Measurements from ENCODE around the gene AFF3.

The AFF3 gene

DNA sequence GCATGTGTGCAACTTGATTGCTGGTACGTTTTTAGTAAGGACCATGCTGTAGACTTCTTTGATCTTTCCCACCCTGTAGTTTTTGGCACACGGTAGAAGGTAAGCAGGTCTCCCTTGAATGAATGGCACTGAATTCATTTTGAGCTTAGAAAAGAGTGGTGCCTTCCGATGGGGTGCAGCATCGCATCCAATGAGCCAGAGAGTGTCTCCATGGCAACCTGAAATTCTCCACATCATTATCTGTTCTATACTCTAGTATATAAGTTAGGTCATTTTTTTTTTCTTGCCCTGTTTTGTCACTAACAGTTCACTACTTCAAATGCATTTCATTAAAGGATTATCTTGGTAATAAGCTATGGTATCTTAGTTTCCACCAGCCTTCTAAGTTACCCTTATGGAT, 571.4 kb downstream of the AFF3 start:
- no peak for DNase-seq

DNA sequence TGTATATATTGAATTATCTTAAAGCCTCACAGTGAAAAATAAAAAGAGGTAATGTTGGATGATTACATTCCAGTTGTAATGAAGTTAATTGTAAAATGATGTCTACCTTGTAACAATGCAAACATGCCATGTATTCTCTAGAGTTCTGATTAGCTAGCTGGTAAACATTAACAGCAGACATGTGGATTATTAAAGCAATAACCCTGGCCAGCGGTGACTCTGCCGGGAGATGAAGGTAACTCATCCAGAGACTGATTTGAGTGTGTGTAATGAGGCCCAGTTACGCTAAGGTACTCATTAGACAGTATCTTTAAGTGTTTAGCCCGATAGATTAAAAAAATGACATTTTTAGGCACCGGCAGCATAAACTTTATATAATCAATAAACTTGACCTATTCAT, 573.0 kb downstream of the AFF3 start:
- no peak for DNase-seq

- DNase-seq: no peak
Observed at GRCh38 chr2:99565227-99565626, 577.2 kb downstream of the AFF3 start.

DNA sequence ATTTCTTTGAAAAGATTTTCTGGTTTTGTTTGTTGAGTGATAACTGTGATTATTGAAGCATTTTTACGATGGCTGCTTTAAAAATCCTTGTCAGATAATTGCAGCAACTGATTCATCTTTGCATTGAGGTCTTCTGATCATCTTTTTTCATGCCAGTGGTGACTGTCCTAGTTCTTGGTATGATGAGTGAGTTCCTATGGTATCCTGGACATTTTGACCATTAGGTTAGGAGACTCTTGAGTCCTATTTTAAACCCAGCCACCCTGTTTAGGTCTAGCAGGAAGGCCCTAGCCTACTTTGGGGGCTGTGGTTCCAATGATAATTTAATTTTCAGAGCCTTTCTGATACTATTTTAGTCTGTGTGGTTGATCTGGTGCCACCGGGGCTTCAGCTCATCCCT, 579.9 kb downstream of the AFF3 start:
- DNase-seq: no peak

GRCh38 chr2:99561804-99562203, 580.6 kb downstream of the AFF3 start:
- DNase-seq: no peak

DNA sequence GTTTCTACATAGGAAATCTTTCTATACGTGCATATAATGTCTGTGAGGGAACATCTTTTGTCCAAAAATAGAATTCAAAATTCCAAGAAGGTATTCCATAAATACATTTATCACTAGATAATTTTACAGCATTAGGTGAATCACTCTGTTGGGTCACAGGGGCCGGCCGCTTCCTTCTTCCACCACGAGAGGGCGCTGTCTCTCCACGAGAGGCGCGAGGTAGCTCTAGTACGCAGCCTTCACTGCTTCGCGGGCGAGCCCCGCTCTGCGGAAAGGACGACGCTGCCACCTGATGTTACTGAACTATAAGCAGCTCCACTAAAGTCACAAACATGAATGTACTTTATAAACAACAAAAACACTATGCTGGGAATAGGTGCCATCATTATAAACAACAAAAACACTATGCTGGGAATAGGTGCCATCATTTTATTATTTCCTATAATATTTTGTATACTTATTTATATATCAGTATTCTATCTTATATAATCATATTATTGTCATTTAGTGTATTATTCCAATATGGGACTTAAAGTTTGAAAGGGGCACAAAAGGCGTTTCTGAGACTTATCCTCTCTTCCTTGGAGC, 583.2 kb downstream of the AFF3 start:
- peak; percentile 89 for DNase-seq

GRCh38 chr2:99555404-99555803, 587.0 kb downstream of the AFF3 start:
- no peak for DNase-seq

DNA sequence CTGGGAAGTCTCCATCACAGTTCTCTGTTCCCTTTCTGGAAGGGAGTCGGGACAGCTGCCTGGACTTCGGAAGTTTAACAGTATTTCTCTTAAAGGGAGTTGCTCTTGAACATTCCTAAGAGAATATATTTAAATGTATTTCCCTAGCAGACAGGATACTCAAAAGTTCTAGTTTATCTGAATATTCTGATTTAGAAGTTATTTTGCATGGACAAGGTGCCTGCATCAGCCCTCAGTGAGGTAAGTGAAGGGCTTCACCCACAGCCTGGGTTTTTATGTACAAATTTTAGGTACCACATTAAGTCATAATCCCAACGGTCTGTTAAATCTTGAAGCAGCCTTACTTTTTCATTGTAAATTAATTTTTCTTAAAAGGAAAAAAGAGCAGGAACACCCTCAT, 587.5 kb downstream of the AFF3 start:
- DNase-seq: no peak

DNA sequence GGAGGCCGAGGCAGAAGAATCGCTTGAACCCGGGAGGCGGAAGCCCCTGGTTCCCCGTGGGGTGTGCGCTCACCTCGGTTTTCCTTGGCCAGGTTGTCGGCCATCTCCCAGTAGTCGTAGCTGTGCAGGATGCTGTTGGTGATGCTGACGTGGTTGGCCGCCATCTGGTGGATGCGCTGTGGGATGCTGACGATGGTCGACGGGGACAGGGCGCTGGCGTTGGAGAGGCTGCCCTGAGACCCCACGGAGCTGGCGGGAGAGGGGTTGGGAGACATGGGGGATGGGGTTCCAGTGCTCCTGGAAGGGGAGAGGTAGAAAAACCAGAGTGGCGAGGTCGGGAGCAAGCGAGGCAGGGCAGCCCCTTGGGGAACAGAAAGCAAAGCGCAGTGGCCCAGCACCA, 588.2 kb downstream of the AFF3 start:
- DNase-seq: no peak

GRCh38 chr2:99552529-99552928, 589.9 kb downstream of the AFF3 start:
- no peak for DNase-seq

DNA sequence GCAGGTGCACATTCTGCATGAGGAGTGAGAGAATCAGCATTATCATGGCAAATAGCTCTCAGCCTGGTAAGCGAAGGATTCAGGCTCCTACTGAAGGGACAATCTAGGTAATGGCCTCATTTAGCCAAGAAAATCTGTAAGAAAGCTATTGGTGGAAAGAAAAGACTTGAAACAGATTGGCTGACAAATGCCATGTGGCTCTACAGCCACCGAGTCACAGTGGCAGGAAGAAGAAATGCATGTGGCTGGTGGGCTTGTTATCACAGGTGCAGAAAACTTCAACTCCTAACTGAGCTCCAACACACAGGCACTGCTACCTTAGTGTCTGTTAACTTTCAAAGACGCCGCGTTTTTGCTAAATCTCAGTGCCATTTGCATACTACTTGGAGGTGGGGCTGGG, 592.0 kb downstream of the AFF3 start:
- no peak for DNase-seq

DNA sequence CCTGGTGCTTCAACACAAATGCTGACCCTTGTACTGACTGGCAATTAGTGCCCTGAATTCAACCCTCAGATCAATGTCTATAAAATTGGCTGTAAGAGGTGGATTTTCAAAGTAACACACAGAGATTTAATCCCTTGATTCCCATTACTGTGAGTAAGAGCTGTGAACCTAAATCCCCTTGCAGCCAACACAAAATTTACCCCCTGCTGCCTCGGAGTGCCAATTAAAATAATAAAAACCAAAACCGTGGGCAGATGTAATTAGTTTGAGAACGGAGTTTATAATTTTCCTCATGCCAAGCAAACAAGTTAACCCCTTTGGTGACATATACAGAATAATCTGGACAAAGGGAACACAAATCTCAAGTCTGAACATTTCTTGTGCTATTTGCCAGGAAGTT, 596.8 kb downstream of the AFF3 start:
- DNase-seq: no peak

DNA sequence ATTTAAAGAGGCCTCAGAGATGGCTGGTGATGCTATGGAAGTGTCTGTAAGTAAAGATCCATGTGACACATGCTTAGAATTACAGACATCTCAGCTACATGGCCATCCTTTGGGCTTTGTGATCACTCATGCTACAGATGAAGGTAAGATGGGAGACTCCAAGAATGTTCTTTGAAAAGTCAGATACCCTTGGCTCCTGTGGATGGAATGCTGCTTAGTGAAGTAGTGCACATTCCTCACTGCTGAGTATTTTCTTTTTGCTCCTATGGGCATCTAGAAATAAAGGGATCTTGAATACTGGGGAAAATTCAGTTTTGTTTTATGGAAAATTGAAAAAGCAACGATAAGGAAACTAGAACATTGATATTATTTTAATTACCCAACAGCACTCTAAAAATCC, 597.3 kb downstream of the AFF3 start:
- DNase-seq: no peak

GRCh38 chr2:99544608-99545007, 597.8 kb downstream of the AFF3 start:
- DNase-seq: no peak

DNA sequence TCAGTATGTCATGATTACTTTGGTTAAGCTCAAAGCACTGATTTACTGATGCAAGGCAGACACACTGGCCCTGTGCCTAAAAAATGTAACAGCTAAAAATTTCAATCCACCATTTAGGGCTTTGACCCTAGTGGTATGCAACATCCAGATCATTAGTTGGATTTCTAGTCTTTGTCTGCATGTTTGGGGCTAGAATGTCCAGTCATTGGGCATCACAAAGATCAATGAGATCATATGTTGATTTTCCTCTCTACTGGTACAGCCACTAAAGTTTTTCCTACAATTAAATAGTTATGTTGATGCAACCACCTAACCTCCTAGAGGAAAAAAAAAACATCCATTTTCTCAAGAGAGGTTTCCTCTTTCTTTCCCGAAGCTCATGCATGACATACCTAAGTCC, 599.1 kb downstream of the AFF3 start:
- no peak for DNase-seq

GRCh38 chr2:99537910-99538485, 604.4 kb downstream of the AFF3 start:
- no peak for DNase-seq

- DNase-seq: no peak
Observed at GRCh38 chr2:99524056-99524455, 618.3 kb downstream of the AFF3 start.

DNA sequence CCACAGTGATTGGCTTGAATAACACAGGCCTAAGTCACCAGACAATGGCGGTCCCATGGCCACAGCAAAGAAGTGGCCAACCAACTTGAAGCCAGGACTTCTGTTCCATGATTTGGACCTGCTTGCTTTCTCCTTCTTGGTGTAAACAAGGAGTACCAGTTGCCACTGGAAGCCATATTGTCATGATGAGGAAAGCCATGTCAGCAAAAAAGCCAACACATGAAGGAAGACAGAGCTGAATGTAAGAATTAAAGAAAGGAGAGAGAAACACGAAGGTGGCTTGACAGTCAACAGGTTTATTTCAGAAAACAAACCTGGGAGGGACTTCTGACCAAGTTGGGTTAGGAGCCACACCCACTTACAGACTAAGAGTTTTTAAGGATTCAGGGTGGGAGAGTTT, 620.2 kb downstream of the AFF3 start:
- no peak for DNase-seq

DNA sequence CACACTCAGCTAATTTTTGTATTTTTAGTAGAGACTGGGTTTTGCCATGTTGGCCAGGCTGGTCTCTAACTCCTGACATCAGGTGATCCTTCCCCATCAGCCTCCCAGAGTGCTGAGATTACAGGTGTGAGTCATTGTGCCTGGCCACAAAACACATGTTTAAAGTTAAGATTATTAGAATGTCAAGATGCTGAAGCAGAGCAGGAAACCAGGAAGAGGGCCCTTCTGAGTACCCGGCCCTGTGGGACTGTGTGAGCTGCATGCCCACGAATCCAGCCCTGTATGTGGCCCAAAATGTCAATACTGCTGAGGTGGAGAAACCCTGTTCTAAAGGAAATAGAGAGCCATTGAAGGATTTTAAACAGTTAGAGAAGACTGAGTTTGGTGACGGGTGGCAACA, 621.6 kb downstream of the AFF3 start:
- DNase-seq: no peak

DNA sequence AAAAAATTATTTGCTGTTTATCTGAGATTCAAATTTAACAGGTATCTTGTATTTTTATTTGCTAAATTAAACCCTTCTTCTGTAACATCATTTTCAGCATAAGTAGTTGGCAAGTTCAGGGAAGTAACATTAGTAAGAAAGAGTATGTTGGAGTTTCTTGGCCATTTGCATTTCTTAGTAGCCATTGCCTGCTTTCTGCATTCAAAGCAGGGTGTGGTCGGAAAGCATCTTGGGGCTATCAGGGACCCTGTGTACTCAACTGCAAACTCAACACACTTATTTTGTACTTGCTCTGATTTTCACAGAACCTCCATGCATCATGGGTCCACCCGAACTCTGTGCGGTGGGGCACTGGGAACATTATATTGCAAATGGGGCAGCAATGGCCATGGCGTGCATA, 622.2 kb downstream of the AFF3 start:
- no peak for DNase-seq

- no peak for DNase-seq
Observed at GRCh38 chr2:99514357-99514756, 628.0 kb downstream of the AFF3 start.

DNA sequence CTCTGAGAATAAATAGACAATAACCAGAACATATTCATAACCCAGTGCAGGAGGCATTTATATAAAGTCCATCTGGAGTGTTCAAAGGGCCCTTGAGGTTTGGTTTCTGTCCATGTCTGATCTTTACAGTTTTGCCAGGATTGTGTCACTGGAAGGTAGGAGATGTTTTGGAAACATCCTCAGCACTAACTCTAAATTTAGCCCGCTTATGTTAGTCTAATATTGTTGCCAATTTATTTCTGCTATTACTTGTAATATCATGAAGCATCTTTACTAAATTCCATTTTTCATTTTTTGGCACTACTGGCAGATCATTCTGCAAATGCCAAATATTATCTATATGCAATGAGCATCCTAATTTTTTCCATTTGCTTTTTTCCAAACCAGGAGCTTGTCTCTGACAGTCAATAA, 630.2 kb downstream of the AFF3 start:
- DNase-seq: no peak

- DNase-seq: no peak
Observed at GRCh38 chr2:99509387-99509786, 633.0 kb downstream of the AFF3 start.

DNA sequence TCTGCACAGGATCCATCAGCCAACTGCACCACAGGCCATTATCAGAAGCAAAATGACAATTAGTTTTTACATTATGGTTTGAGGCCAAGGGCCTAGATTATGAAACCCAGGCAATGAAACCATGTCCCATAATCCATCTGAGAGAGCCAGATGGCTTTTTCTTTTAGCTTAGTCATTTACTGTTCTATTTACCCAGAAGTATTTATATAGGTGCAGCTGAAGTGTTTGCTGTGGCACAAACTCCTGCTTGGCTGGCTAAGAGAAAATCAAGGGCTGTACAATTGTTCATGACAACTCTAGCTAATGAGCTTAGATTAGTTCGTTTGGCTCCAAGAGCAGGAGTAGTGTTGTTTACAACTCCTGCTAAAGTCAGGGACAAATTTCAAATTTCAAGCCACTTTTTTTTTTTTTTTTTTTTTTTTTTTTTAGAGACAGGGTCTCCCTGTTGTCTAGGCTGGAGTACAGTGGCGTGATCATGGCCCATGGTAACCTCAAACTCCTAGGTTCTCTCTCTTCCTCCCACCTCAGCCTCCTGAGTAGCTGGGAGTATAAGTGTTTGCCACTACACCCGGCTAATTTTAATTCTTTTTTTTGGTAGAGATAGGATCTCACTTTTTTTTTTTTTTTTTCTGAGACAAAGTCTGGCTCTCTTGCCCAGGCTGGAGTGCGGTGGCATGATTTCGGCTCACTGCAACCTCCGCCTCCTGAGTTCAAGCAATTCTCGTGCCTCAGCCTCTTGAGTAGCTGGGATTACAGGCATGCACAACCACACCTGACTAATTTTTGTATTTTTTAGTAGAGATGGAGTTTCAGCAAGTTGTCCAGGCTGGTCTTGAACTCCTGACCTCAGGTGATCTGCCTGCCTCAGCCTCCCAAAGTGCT, 634.2 kb downstream of the AFF3 start:
- no peak for DNase-seq

Measured in stimulated activated CD4-positive, alpha-beta T cell treated with anti-CD3 and anti-CD28 coated beads, Interleukin-4, amount 100 ng/mL, for 24 hours (primary cell).